GM18861 (cell line): ENCODE data around the gene ARID1A.

Source experiments
- ATAC-seq: cut with Tn5 transposase; IDR thresholded peaks from one replicate; pipeline ENCODE4 v1.9.1; 2021; ENCODE audit not compliant: unreplicated experiment

Gene ARID1A

DNA sequence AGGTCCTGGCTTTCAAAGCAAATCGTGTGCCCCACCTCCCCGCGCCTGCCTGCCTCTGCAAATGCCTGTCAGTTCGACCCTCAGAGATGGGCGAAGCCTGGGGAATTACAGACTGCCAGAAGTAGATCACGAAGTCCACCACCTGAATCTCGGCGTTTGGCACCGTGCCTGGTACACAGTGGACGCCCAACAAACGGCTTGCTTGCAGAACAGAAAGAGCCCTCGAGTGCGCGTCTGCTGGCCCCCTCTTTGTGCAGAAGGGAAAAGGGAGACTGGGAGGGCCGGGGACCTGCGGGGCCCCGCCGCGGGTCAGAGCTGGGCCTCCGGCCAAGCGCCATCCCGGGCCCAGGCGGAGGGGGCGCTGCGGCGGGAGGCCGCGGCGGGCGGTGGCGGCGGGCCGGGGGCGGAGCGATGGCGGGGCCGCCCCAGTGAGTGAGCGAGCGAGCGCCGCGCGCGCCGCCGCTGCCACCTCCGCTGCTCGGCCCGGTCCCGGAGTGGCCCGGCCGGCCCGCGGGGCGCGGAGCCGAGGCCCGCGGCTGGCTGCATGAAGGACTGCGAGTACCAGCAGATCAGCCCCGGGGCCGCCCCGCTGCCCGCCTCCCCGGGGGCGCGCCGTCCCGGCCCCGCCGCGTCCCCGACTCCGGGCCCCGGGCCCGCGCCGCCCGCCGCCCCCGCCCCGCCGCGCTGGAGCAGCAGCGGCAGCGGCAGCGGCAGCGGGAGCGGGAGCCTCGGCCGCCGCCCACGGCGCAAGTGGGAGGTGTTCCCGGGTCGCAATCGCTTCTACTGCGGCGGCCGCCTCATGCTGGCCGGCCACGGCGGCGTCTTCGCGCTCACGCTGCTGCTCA is 130.7 kb downstream of the ARID1A start, which contains the start of gene ZDHHC18:
Gene ZDHHC18 (plus strand): TSS at position 428 of the 845 bp plus-strand sequence. CDS start 117 bp downstream, at position 545.
- peak; percentile 55 for ATAC-seq

- ATAC-seq, result no peak
Measured at GRCh38 chr1:26827106-26827604, 131.3 kb downstream of the ARID1A start.

DNA sequence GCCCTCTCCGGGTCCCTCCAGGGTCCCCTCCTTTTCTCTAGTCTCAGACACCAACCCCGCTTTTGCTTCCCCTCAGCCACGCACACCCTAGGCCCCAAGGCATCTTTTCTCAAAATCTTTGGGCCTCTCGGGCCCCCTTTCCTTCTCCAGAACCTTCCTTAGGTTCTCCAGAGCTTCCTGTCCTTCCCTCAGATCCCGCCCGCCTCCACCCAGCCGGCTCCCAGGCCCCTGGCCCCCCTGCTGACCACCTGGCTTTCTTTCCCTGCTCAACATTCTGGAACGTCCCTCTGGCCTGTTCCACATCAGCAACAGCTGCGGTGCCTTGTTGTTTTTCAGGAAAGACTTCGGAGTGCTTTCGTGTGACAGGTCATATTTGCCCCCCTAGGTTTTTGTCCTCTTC is 131.8 kb downstream of the ARID1A start:
- ATAC-seq, result no peak

DNA sequence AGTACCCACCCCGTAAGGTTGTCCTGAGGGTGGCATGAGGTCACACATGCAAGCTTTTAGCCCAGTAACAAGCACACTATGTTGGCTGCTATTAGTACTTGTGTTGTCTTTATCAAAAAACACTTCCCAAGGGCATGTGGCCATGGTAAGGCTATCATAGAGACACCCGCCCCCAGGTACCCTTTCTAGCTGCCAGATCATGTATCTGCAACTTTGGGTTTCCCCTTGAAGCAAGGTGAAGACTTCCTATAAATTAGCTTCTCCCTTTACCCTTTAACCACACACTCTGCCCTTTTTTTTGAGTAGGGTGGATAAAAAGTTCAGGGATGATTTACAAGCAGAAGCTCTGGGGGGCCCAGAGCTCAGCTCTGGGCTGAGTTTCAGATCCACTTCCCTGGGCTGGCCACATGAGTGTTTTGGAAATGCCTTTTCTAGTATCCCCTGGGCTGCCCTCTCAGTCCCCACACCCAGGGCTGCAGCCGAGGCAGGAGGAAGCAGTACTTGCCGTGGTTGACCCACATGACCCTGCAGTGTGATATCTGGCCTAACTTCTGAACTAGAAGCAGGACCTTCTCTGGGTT is 132.7 kb downstream of the ARID1A start:
- ATAC-seq, result no peak

DNA sequence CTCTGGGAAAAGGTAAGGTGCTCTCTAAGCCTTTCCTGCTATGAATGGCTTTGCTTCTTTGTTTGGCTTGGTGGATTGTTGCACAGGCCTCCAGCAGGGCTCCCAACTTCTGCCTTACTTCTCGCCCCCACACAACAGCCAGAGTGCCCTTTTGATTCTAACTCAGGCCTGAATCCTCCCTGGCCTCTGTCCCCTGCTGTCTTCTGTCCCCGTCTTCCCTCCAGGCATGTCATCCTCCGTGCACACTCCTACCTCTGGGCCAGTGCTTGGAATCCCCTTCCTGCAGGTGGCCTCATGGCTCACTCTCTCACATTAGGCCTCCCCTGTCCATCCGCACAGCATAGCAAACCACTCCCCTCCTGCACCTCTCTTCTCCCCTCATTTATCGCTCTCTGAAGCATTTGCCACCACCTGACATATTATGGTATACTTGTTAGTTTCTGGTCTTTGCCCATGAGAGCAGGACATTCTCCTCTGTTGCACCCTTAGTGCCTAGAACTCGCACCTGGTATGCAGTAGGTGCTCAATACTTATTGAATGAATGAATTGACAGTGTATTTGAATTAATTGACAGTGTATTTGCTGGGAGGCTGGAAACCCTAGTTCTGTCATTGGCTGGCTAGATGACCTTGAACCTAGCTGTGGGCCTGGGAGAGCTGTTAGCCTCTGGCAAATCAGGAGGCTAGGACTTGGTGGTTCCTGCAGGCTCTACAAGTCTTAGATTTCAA is 133.5 kb downstream of the ARID1A start:
- no peak for ATAC-seq

- no peak for ATAC-seq
Measured at GRCh38 chr1:26831059-26831458, 135.2 kb downstream of the ARID1A start.
